ENCODE data around the gene STARD13.
"Not testable (repeated sequence)": the region's sequence is repeated elsewhere in the genome, so short reads cannot be mapped to it uniquely, and the experiment has no call there.

Gene STARD13

GRCh38 chr13:33256148-33256840 lies 29.3 kb downstream of the STARD13 start:
- DNase-seq: no peak

- DNase-seq: no peak
Observed at GRCh38 chr13:33252135-33252534, 33.4 kb downstream of the STARD13 start.

GRCh38 chr13:33251131-33251661 lies 34.4 kb downstream of the STARD13 start:
- peak; percentile 99 for DNase-seq

GRCh38 chr13:33250609-33251008 lies 34.9 kb downstream of the STARD13 start:
- DNase-seq: peak; percentile 42

- no peak for DNase-seq
Observed at GRCh38 chr13:33249894-33250293, 35.7 kb downstream of the STARD13 start.

- no peak for DNase-seq
Observed at GRCh38 chr13:33249066-33249465, 36.5 kb downstream of the STARD13 start.

- no peak for DNase-seq
Observed at GRCh38 chr13:33245505-33246158, 39.9 kb downstream of the STARD13 start.

GRCh38 chr13:33244907-33245287 lies 40.7 kb downstream of the STARD13 start:
- DNase-seq: no peak

GRCh38 chr13:33244210-33244906 lies 41.2 kb downstream of the STARD13 start:
- no peak for DNase-seq

GRCh38 chr13:33242984-33243617 lies 42.5 kb downstream of the STARD13 start:
- DNase-seq: no peak

GRCh38 chr13:33242372-33242771 lies 43.2 kb downstream of the STARD13 start:
- not testable (repeated sequence) for DNase-seq

- DNase-seq: peak; percentile 92
Observed at GRCh38 chr13:33236021-33236420, 49.5 kb downstream of the STARD13 start.

- DNase-seq: peak; percentile 49
Observed at GRCh38 chr13:33235564-33235963, 50.0 kb downstream of the STARD13 start.

- peak; percentile 92 for DNase-seq
Observed at GRCh38 chr13:33235078-33235477, 50.5 kb downstream of the STARD13 start.

- DNase-seq: no peak
Observed at GRCh38 chr13:33233547-33233946, 52.0 kb downstream of the STARD13 start.

- DNase-seq: no peak
Observed at GRCh38 chr13:33232883-33233282, 52.7 kb downstream of the STARD13 start.

GRCh38 chr13:33231339-33231738 lies 54.2 kb downstream of the STARD13 start:
- DNase-seq: no peak

GRCh38 chr13:33230178-33230881 lies 55.2 kb downstream of the STARD13 start:
- no peak for DNase-seq

- peak; percentile 61 for DNase-seq
Observed at GRCh38 chr13:33229446-33230177, 55.9 kb downstream of the STARD13 start.

GRCh38 chr13:33228648-33229445 lies 56.7 kb downstream of the STARD13 start:
- peak; percentile 83 for DNase-seq
